ENCODE data around the gene MYO7B.

DNA sequence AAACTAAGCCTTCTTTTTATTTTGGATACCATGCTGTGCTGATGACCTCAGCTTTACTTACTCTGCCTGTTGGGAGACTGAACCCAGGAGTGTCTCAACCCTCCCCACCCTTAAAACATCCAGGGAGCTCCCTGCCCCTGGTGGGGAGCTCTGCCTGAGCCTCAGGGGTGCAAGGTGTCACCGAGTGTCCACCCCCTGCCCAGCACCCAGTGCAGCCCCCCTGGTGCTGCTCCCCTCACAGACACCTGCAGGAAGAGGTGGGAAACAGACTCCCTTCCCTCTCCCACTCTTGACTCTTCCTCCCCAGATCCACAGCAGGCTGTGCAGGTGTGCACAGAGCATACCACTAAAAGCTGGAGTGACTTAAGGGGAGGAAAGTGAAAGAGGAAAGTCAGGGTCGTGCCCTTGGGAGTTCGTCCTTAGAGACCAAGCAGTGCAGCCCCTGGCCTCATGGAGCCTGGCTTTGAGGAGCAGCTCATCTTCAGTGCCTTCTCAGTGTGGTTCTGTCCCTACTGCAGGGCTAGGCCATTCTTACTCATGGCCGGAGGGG is 51.3 kb downstream of the MYO7B start:
- TF ChIP-seq ZNF565 (CRISPR knock-in tag; conservative IDR thresholded peaks at IDR 0.05; ENCODE audit: low read depth) (no peak), ZC3H10 (CRISPR knock-in tag; IDR thresholded peaks at IDR 0.05) (no peak), ZNF70 (CRISPR knock-in tag; IDR thresholded peaks at IDR 0.05) (no peak), ZFP30 (CRISPR knock-in tag; IDR thresholded peaks at IDR 0.05) (no peak), ISL1 (CRISPR knock-in tag; IDR thresholded peaks at IDR 0.05) (no peak)
- TF ChIP-seq, protein P1, sequence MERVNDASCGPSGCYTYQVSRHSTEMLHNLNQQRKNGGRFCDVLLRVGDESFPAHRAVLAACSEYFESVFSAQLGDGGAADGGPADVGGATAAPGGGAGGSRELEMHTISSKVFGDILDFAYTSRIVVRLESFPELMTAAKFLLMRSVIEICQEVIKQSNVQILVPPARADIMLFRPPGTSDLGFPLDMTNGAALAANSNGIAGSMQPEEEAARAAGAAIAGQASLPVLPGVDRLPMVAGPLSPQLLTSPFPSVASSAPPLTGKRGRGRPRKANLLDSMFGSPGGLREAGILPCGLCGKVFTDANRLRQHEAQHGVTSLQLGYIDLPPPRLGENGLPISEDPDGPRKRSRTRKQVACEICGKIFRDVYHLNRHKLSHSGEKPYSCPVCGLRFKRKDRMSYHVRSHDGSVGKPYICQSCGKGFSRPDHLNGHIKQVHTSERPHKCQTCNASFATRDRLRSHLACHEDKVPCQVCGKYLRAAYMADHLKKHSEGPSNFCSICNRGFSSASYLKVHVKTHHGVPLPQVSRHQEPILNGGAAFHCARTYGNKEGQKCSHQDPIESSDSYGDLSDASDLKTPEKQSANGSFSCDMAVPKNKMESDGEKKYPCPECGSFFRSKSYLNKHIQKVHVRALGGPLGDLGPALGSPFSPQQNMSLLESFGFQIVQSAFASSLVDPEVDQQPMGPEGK (CRISPR knock-in tag; IDR thresholded peaks at IDR 0.05; ENCODE audit: borderline replicate concordance), result no peak

Data from SK-N-SH treated with all-trans-retinoic acid at 6 μM for 48 hours (cell line).